Suprapubic skin (tissue), 4 donors: ENCODE data around the gene METTL25B. TPM values are rescaled to one million over a fixed set of nuclear protein-coding genes. Genes with fewer than 3 reads are reported as not detected.

Experiments
- DNase-seq, 2 donors: peaks; one replicate each; pipeline ENCODE4 v3.0.0-alpha.2; 2019; ENCODE audit warnings: low spot score in 2 of 2
- H3K27ac ChIP-seq: fragments of 200-600 bp; sonication (generic); one replicate; pipeline ENCODE4 v1.5.1; 2019
- H3K27me3 ChIP-seq: fragments of 200-600 bp; sonication (generic); one replicate; pipeline ENCODE4 v1.5.1; 2019
- H3K36me3 ChIP-seq: fragments of 200-600 bp; sonication (generic); one replicate; pipeline ENCODE4 v1.5.1; 2019
- H3K4me1 ChIP-seq: fragments of 200-600 bp; sonication (generic); one replicate; pipeline ENCODE4 v1.5.1; 2019
- H3K4me3 ChIP-seq: fragments of 200-600 bp; sonication (generic); one replicate; pipeline ENCODE4 v1.5.1; 2019; ENCODE audit warnings: mild to moderate bottlenecking
- H3K9me3 ChIP-seq: fragments of 200-600 bp; sonication (generic); one replicate; pipeline ENCODE4 v1.5.1; 2019
- EP300 ChIP-seq: sonication (generic); formaldehyde crosslinking; IDR thresholded peaks from one replicate; pipeline ENCODE4 v1.6.1; 2017; ENCODE audit warnings: antibody characterized with exemption
- POLR2A ChIP-seq, 2 donors: fragments of 450-650 bp; IDR thresholded peaks; one replicate each; pipeline ENCODE4 v1.6.1; 2017; ENCODE audit warnings: antibody characterized with exemption in 2 of 2, mild to moderate bottlenecking in 2 of 2, moderate library complexity in 2 of 2
- POLR2AphosphoS5 ChIP-seq, 3 donors: sonication (generic); formaldehyde crosslinking; IDR thresholded peaks; one replicate each; pipeline ENCODE4 v1.6.1; 2017; ENCODE audit warnings: antibody characterized with exemption in 3 of 3
- WGBS: methylation state at CpG from one replicate; pipeline ENCODE4 v1.1.5; 2018; 5-methylcytosine and 5-hydroxymethylcytosine counted together
- total RNA-seq, 4 donors: library from RNA; depleted of rRNA; stranded (reverse); fragments of >200 nt; gene quantifications; one replicate each; pipeline ENCODE4 v1.1.0, GENCODE V29; 2016
- TF ChIP-seq, protein P1 (sequence below), 2 donors: fragments of 200-600 bp in 1 of 2; fragments of 450-650 bp in 1 of 2; sonication (generic) in 1 of 2; IDR thresholded peaks; one replicate each; pipeline ENCODE4 v1.5.1; 2016 to 2019; ENCODE audit warnings: antibody characterized with exemption in 2 of 2, mild to moderate bottlenecking in 1 of 2, moderate library complexity in 1 of 2

Gene METTL25B
- total RNA-seq, 4 donors from 2014 or later, result 20.7 to 40.3 (median 34.2) TPM

DNA sequence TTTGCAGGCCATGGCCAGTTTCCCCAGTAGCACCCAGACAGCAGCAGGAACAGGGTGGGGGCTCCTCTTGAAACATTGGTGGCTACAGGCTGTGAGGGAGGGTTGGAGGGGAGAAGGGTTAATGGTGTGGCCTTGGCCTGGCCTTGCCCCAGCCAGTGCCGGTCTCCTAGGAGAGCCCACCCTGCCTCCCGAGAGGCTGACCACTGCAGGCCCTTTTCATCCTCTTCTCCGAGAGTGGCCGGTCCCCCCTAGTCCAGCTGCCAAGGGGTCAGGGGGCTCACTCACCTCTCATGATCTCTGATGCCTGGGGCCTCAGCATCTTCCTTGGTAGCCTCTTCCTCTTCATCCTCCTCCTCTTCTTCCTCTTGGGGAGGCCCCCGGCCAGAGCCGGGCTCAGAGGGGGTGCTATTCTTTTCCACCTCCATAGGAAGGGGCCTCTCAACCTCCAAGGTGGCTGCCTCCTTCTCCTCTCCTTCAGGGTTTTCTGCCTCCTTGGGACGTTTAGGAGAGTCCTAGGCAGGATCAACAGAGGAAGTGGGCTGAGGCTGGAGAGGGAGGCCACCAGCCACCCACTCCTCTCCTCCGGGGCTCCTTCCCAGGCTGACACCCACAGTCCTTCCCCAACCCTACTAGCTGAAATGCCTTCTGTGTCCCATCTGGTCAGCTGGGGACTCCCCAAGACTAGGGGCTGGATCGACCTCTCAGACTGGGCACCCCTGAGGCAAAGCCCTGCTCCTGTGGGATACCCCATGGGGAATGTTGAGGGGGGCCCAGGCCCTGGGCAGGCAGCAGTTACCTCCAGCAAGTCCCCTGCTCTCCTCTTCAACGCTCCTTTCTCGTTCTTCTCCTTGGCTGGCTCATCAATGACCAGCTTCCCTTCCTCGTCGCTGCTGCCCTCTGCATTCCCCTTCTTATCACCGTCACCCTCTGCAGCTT, 15.4 kb downstream of the METTL25B start:
- peaks cover 54% of the 10 kb centered on the region for H3K4me1 ChIP-seq
- 82% methylated on average over 13 of the region's 14 CpGs for WGBS

DNA sequence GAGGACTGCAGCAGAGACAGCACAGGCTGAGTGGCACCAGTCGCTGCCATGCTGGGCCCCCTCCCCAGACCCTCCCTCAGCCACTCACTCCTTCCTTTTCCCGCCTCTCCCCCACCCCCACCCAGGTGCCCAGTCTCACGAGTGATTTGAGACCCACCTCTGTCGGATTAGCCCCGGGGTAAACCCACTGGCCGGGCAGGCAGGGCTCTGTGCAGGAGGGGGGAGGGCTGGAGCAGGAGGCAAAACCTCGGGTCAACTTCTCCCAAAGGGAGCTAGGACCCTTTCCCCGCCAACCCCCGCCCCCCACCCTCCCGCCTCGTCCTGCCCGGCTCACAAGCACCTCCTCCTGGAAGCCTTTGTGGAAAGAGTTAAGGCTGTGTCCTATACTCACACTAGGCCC, 16.1 kb downstream of the METTL25B start:
- H3K4me3 ChIP-seq, result no peak overlapping the region
- TF ChIP-seq, protein P1, sequence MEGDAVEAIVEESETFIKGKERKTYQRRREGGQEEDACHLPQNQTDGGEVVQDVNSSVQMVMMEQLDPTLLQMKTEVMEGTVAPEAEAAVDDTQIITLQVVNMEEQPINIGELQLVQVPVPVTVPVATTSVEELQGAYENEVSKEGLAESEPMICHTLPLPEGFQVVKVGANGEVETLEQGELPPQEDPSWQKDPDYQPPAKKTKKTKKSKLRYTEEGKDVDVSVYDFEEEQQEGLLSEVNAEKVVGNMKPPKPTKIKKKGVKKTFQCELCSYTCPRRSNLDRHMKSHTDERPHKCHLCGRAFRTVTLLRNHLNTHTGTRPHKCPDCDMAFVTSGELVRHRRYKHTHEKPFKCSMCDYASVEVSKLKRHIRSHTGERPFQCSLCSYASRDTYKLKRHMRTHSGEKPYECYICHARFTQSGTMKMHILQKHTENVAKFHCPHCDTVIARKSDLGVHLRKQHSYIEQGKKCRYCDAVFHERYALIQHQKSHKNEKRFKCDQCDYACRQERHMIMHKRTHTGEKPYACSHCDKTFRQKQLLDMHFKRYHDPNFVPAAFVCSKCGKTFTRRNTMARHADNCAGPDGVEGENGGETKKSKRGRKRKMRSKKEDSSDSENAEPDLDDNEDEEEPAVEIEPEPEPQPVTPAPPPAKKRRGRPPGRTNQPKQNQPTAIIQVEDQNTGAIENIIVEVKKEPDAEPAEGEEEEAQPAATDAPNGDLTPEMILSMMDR (IDR thresholded peaks at IDR 0.05), result no peak
- TF ChIP-seq POLR2A (IDR thresholded peaks at IDR 0.05) (no peak), POLR2AphosphoS5 (IDR thresholded peaks at IDR 0.05) (no peak), EP300 (no peak)
- H3K27me3 ChIP-seq, result no peaks in the 10 kb centered on the region
- no peaks in the 10 kb centered on the region for H3K9me3 ChIP-seq
- H3K4me1 ChIP-seq, result peaks cover 61% of the 10 kb centered on the region
- WGBS, result 79% methylated on average over 9 of the region's 12 CpGs
- DNase-seq, result no peak
- peak overlapping the region; percentile 36 for H3K27ac ChIP-seq
- H3K36me3 ChIP-seq, result peaks cover 32% of the 10 kb centered on the region

More for the DNA sequence above, 15.4 kb downstream of the METTL25B start:
- no peak for TF ChIP-seq POLR2A (IDR thresholded peaks at IDR 0.05)
- TF ChIP-seq, protein P1 (IDR thresholded peaks at IDR 0.05), result no peak
- no peak for TF ChIP-seq EP300
- TF ChIP-seq POLR2AphosphoS5 (IDR thresholded peaks at IDR 0.05), result no peak
- DNase-seq, result no peak
- no peaks in the 10 kb centered on the region for H3K9me3 ChIP-seq
- H3K27ac ChIP-seq, result no peak overlapping the region
- no peak overlapping the region for H3K4me3 ChIP-seq
- H3K36me3 ChIP-seq, result peaks cover 32% of the 10 kb centered on the region
- no peaks in the 10 kb centered on the region for H3K27me3 ChIP-seq

DNA sequence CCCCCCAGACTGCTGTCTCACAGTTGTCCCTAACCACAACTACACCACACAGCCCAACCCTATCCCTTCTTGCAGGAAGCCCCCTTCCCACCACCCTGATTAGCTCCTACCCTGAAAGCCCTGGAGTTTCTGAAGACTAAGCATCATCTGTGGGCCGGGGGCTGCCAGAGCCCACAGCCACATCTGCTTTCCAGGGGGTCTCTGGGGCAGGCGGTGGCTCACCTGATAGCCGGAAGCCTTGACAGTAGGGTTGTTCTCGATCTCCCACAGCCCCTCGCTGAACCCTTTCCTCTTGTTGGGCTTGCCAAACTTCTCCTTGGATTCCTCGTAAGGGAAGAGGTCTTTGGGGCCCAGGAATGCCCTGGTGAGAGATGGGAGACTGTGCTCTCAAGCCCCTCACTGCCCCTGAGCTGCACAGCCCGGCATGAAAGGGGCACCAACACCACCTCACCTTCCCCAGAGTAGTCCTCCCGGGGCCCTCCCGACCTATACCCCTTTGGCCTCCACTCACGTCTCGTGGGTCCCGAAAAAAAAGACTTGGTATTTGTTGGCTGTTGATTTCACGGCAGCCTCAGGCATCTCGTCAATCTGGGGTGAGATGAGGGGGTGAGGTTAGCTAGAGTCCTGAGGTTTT, 16.6 kb downstream of the METTL25B start:
- Histone ChIP-seq H3K4me1 (peaks cover 64% of the 10 kb centered on the region), H3K9me3 (no peaks in the 10 kb centered on the region), H3K4me3 (no peak overlapping the region), H3K36me3 (peaks cover 32% of the 10 kb centered on the region), H3K27me3 (no peaks in the 10 kb centered on the region), H3K27ac (peak overlapping the region; percentile 99)
- WGBS, result 79% methylated on average over 14 of the region's 14 CpGs
- no peak for TF ChIP-seq POLR2AphosphoS5 (IDR thresholded peaks at IDR 0.05)
- no peak for DNase-seq

DNA sequence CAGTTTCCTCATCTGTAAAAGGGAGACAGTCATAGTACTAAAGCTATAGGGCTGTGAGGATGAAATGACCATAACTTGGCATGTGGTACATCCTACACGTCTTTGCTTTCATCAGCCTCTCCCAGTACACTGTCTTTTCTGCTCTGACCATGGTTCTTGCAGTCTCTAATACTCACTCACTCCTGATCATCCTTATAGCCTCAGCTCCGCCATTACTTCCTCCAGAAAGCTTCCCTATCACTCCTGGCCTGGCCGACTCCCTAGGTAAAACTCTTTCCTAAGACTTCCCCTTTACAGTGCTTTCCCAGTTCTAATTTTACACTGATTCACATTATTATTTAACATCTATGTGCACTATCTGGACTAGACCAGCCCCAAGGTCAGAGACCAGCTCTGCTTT, 17.6 kb downstream of the METTL25B start:
- peaks cover 59% of the 10 kb centered on the region for H3K4me1 ChIP-seq
- TF ChIP-seq POLR2A (IDR thresholded peaks at IDR 0.05), result no peak
- no peak for TF ChIP-seq POLR2AphosphoS5 (IDR thresholded peaks at IDR 0.05)
- TF ChIP-seq, protein P1 (IDR thresholded peaks at IDR 0.05), result no peak
- TF ChIP-seq EP300, result no peak

DNA sequence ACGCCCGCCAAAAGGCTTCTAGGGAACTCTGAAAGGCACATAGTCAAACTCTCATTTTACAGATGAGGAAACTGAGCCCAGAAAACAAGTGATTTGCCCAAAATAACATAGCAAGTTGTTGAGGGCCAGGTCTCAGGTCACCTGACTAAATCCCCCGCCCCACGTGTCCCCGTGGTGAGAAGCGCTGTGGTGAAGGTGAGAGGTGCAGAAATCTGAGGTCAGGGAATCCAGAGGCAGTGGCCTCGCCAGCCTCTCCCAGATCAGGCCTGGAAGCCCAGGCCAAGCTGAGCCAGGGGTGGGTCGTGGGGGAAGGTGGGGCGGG, 18.1 kb downstream of the METTL25B start:
- H3K4me1 ChIP-seq, result peaks cover 59% of the 10 kb centered on the region
- peak overlapping the region; percentile 96 for H3K4me3 ChIP-seq
- H3K9me3 ChIP-seq, result no peaks in the 10 kb centered on the region
- no peak for DNase-seq
- no peaks in the 10 kb centered on the region for H3K27me3 ChIP-seq
- TF ChIP-seq, protein P1 (IDR thresholded peaks at IDR 0.05), result no peak
- H3K27ac ChIP-seq, result peak overlapping the region; percentile 99
- 46% methylated on average over 8 of the region's 9 CpGs for WGBS
- H3K36me3 ChIP-seq, result peaks cover 32% of the 10 kb centered on the region

More for the DNA sequence above, 17.6 kb downstream of the METTL25B start:
- Histone ChIP-seq H3K27ac (peak overlapping the region; percentile 99), H3K9me3 (no peaks in the 10 kb centered on the region), H3K36me3 (peaks cover 32% of the 10 kb centered on the region), H3K4me3 (peak overlapping the region; percentile 96), H3K27me3 (no peaks in the 10 kb centered on the region)
- DNase-seq, result no peak
- 64% methylated on average over 3 of the region's 3 CpGs for WGBS
